Measurements from ENCODE around the gene SCAMP5. TPM values are rescaled to one million over a fixed set of nuclear protein-coding genes. Genes with fewer than 3 reads are reported as not detected.

The SCAMP5 gene
- total RNA-seq, 4 donors from 2014 or later: 7.6 to 16.7 (median 10.1) TPM

- intact Hi-C loops (cut with DNase I): loop anchor here (5.0 to 10.0 kb wide), 2 partner anchors 50 to 323 kb away; partner anchors contain the start of gene FAM219B
- no peak for DNase-seq
- peak overlapping the region in 1 of 3 donors; percentile 88 for H3K27ac ChIP-seq
- peak overlapping the region in 1 of 3 donors; percentile 90 for H3K4me3 ChIP-seq (replicated peaks in 1 of 3)
- TF ChIP-seq POLR2A (IDR thresholded peaks at IDR 0.05) (no peak), CTCF (IDR thresholded peaks at IDR 0.05) (no peak)
- peaks cover 44 to 49% of the 10 kb centered on the region in 2 donors for H3K4me1 ChIP-seq
- WGBS, 2 donors: 79 to 82% methylated on average over 8 of the region's 8 CpGs
- H3K36me3 ChIP-seq: no peaks in the 10 kb centered on the region
- no peaks in the 10 kb centered on the region for H3K9me3 ChIP-seq
- H3K27me3 ChIP-seq: no peaks in the 10 kb centered on the region
Measured at GRCh38 chr15:74955017-74955416, 40.3 kb upstream of the SCAMP5 start.

- no peak for TF ChIP-seq POLR2A (IDR thresholded peaks at IDR 0.05)
- peak in 5 of 6 experiments; percentile 19 to 48 (median 39) for TF ChIP-seq CTCF (IDR thresholded peaks at IDR 0.05)
- intact Hi-C loops (cut with DNase I): loop anchor here (5.0 to 10.0 kb wide), 2 partner anchors 51 to 324 kb away; partner anchors contain the start of gene FAM219B
- Histone ChIP-seq H3K27me3 (no peaks in the 10 kb centered on the region), H3K9me3 (no peaks in the 10 kb centered on the region), H3K4me1 (peaks cover 49 to 56% of the 10 kb centered on the region in 2 donors), H3K36me3 (no peaks in the 10 kb centered on the region), H3K4me3 (replicated peaks in 1 of 3) (peak overlapping the region; percentile 34 to 90 (median 75)), H3K27ac (peak overlapping the region; percentile 88 to 97 (median 92))
- peak; percentile 89 for DNase-seq
- 37 to 57% methylated on average over 20 to 23 of the region's 88 CpGs for WGBS, 2 donors
Measured at GRCh38 chr15:74955796-74956647, 39.3 kb upstream of the SCAMP5 start.

GRCh38 chr15:74956648-74957475, 38.5 kb upstream of the SCAMP5 start, which contains the start of gene RPP25:
TSS of gene RPP25 (minus strand) at chr15:74956772. CDS start at chr15:74956583, 189 bp downstream.
- intact Hi-C loops (cut with DNase I): loop anchor here (5.0 to 10.0 kb wide), 2 partner anchors 52 to 325 kb away; partner anchors contain the start of gene FAM219B
- Histone ChIP-seq H3K9me3 (no peaks in the 10 kb centered on the region), H3K27me3 (no peaks in the 10 kb centered on the region), H3K27ac (peak within 1 kb of the TSS; percentile 88 to 97 (median 92)), H3K4me3 (replicated peaks in 1 of 3) (peak within 1 kb of the TSS; percentile 34 to 90 (median 75)), H3K4me1 (peaks cover 55 to 64% of the 10 kb centered on the region in 2 donors), H3K36me3 (no peaks in the 10 kb centered on the region)
- peak; percentile 78 to 84 for DNase-seq
- no peak for TF ChIP-seq CTCF (IDR thresholded peaks at IDR 0.05)
- peak; percentile 46 to 83 for TF ChIP-seq POLR2A (IDR thresholded peaks at IDR 0.05)
- 0% methylated on average over 2 to 24 of the region's 83 CpGs for WGBS, 2 donors

GRCh38 chr15:74957476-74958035, 37.8 kb upstream of the SCAMP5 start:
- peak overlapping the region; percentile 34 to 90 (median 75) for H3K4me3 ChIP-seq (replicated peaks in 1 of 3)
- 4 to 6% methylated on average over 27 to 28 of the region's 28 CpGs for WGBS, 2 donors
- no peaks in the 10 kb centered on the region for H3K9me3 ChIP-seq
- H3K36me3 ChIP-seq: no peaks in the 10 kb centered on the region
- TF ChIP-seq CTCF (IDR thresholded peaks at IDR 0.05): no peak
- no peak for TF ChIP-seq POLR2A (IDR thresholded peaks at IDR 0.05)
- peak overlapping the region; percentile 88 to 97 (median 92) for H3K27ac ChIP-seq
- intact Hi-C loops (cut with DNase I): loop anchor here (5.0 to 10.0 kb wide), 2 partner anchors 53 to 325 kb away; partner anchors contain the start of gene FAM219B
- peaks cover 55 to 65% of the 10 kb centered on the region in 2 donors for H3K4me1 ChIP-seq
- no peak for DNase-seq
- no peaks in the 10 kb centered on the region for H3K27me3 ChIP-seq
